K562 treated with DMSO at 1 percent for 12 hours (cell line): ENCODE measurements around the gene SNAP23. TPM values are rescaled to one million over a fixed set of nuclear protein-coding genes. Genes with fewer than 3 reads are reported as not detected.

Experiments used
- total RNA-seq: library from RNA; unstranded; fragments of 300-600 nt; gene quantifications from 2 replicates; pipeline ENCODE4 v1.2.3, GENCODE V29; 2022; ENCODE audit not compliant: insufficient read depth

SNAP23 gene
- 41.8 and 97.8 TPM in 2 replicates for total RNA-seq

GRCh38 chr15:42495361-42496212, at the start of gene SNAP23:
Gene SNAP23, plus strand, starts transcription at chr15:42495634. Its CDS starts 16,213 bp downstream, at chr15:42511847.

GRCh38 chr15:42490671-42491538, 4.5 kb upstream of the SNAP23 start, which contains the start of gene ZNF106:
Gene ZNF106, minus strand, starts transcription at chr15:42491141. Its CDS starts 18,852 bp downstream, at chr15:42472289.

GRCh38 chr15:42548249-42549031, 53.0 kb downstream of the SNAP23 start, which contains the start of the genes HAUS2 and LRRC57:
Gene HAUS2, plus strand, starts transcription at chr15:42548838. Its CDS starts 35 bp downstream, at chr15:42548873.
Gene LRRC57, minus strand, starts transcription at chr15:42548793. Its CDS starts 359 bp downstream, at chr15:42548434.

GRCh38 chr15:42575188-42576039, 80.0 kb downstream of the SNAP23 start, which contains the start of gene STARD9:
Gene STARD9, plus strand, starts transcription at chr15:42575606. Its CDS starts 110 bp downstream, at chr15:42575716.

Other genes starting within 250 kb of the SNAP23 start
- gene GANC, start 222.4 kb upstream of the SNAP23 start, total RNA-seq, result 8.6 and 11.1 TPM in 2 replicates
- 17.2 and 21.6 TPM in 2 replicates for gene TMEM87A, start 222.2 kb upstream of the SNAP23 start, total RNA-seq
- gene CAPN3, start 136.1 kb upstream of the SNAP23 start, total RNA-seq, result 0.73 and 1.0 TPM in 2 replicates
- 6.4 and 35.7 TPM in 2 replicates for gene ZNF106, start 4.5 kb upstream of the SNAP23 start, total RNA-seq
- 12.1 and 20.9 TPM in 2 replicates for gene LRRC57, start 53.2 kb downstream of the SNAP23 start, total RNA-seq
- 16.2 and 40.7 TPM in 2 replicates for gene HAUS2, start 53.2 kb downstream of the SNAP23 start, total RNA-seq
- gene STARD9, start 80.0 kb downstream of the SNAP23 start, total RNA-seq, result 1.8 and 11.1 TPM in 2 replicates
- gene CDAN1, start 241.5 kb downstream of the SNAP23 start, total RNA-seq, result 14.2 and 30.0 TPM in 2 replicates